AG09309 (cell line): ENCODE results near the gene RNASE12.

Experiments used
- DNase-seq: peaks from one replicate; pipeline ENCODE4 v3.0.0-alpha.2; 2010; ENCODE audit warnings: low read depth
- H3K4me3 ChIP-seq: 2 replicates; pipeline ENCODE4 v1.5.1; 2011; ENCODE audit warnings: mild to moderate bottlenecking, low read depth, low read length, moderate library complexity; ENCODE audit not compliant: control insufficient read depth
- CTCF ChIP-seq: IDR thresholded peaks from 2 replicates; pipeline ENCODE4 v1.5.1; 2011; ENCODE audit warnings: mild to moderate bottlenecking, low read depth, low read length, inconsistent platforms; ENCODE audit not compliant: insufficient read depth, control insufficient read depth; ENCODE audit errors: missing control alignments

RNASE12 gene

DNA sequence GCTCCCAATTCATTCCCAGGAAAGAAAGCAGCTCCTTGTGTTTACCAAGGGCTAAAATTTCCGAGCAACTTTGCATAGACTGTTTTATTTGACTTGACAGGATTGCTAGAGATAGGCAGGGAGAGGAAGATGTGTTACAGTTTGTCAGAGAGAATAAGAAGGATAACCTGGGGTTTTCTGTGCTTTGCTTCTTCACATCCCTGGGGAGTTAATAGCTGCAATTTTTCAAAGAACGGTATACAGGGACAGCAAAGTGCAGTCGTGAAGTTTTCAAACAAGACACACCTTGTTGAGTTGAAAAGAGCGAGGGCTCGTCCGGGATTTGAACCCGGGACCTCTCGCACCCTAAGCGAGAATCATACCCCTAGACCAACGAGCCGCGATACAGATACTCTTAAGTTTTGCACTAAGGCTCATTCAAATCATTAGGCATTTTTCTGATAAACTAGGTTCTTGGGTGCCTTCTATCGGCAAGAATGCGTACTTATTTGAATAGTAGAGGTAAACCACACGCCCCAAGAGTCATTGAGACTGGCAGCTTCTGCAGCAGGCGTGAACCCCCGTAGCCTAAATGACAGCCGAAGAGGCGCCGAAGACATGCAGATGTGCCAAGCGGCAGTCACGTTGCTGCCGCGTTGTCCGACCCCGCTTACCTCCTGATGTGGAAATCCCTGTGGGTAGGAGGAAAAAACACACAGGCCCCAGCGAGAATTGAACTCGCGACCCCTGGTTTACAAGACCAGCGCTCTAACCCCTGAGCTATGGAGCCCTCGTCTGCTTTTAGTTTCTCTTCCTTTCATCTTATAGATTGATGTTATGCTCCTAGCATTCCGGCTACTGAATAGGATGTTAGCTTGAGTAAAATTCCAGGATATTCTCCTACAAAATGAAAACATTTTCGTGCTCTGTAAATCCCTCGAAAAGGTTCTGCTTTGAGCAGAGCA lies 22.2 kb upstream of the RNASE12 start:
- H3K4me3 ChIP-seq, result peak overlapping the region; percentile 57
- TF ChIP-seq CTCF, result peak; percentile 70
- peak; percentile 97 for DNase-seq

- no peak for TF ChIP-seq CTCF
- no peak overlapping the region for H3K4me3 ChIP-seq
- DNase-seq, result no peak
Measured at GRCh38 chr14:20612403-20612802, 21.2 kb upstream of the RNASE12 start.

DNA sequence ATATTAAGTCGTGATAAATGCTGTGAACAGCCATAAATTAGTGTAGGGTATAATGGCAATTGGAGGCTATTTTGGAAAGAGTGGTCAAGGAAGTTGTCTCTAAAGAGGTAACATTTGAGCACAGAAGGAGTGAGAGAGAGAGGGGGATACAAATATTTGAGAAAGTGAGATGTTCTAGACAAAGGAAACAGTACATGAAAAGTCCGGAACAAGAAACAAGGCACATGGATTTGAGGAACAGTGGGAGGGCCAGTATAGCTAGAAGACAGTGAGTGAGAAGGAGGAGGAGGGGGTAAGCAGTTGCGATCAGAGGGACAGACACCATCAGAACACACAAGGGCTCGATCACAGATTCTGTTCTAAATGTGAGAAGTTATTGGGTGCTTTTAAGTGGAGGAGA lies 20.1 kb upstream of the RNASE12 start:
- DNase-seq, result no peak
- TF ChIP-seq CTCF, result no peak
- no peak overlapping the region for H3K4me3 ChIP-seq

- TF ChIP-seq CTCF, result no peak
- peak overlapping the region; percentile 57 for H3K4me3 ChIP-seq
- DNase-seq, result no peak
Measured at GRCh38 chr14:20610002-20610765, 19.0 kb upstream of the RNASE12 start.

DNA sequence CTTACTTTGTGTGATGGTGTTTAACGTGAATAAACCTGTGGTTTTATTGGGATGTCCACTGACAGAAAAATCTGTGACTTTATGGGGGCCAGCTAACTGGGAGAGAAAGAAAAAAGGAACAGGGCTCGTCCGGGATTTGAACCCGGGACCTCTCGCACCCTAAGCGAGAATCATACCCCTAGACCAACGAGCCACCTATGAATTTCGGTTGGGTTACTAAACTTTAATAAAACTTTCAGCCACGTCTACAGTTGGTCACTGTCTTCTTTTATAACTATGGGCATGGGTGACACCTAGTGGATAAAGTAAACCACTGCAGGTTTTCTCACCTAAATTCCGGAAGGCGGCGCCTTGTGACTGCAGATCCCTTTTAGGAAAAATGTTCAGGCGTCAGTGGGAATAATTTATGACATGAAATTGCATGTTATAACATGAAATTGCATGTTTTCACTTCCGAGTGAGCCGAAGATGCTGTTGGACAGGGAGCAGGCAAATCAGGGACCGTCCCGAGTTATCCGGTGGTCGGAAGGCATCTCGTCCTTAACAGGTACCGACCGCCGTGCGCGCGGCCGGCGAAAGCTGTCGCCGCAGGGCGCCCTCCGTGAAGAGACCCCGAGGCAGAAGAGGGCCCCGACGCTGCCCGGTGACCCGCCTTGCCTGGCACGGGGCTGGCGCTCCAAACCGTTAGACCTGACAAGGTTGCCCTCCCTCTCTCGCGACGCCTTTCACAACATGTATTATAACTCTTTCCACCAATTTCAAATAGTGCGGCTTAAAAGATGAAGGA lies 18.2 kb upstream of the RNASE12 start:
- DNase-seq, result peak; percentile 62
- peak; percentile 90 for TF ChIP-seq CTCF
- H3K4me3 ChIP-seq, result peak overlapping the region; percentile 57
